ENCODE results near the gene CILP.
A peak's percentile ranks its signal among the peaks of the same experiment; 100 is the strongest.
"Not testable (repeated sequence)": the region's sequence is repeated elsewhere in the genome, so short reads cannot be mapped to it uniquely, and the experiment has no call there.

Gene CILP

GRCh38 chr15:65196637-65197336 is 14.5 kb downstream of the CILP start:
- DNase-seq (ENCODE audit: low spot score) = no peak

GRCh38 chr15:65195548-65195923 is 15.7 kb downstream of the CILP start:
- no peak for DNase-seq (ENCODE audit: low spot score)

- DNase-seq (ENCODE audit: low spot score) = no peak
Measured at GRCh38 chr15:65194826-65195547, 16.3 kb downstream of the CILP start.

GRCh38 chr15:65192016-65192415 is 19.3 kb downstream of the CILP start:
- no peak for DNase-seq (ENCODE audit: low spot score)

GRCh38 chr15:65189102-65189740 is 22.1 kb downstream of the CILP start:
- peak; percentile 76 for DNase-seq (ENCODE audit: low spot score)

GRCh38 chr15:65188472-65188871 is 22.8 kb downstream of the CILP start:
- DNase-seq (ENCODE audit: low spot score) = not testable (repeated sequence)

GRCh38 chr15:65184868-65185717 is 26.2 kb downstream of the CILP start, which contains the start of gene CLPX:
Gene CLPX, minus strand, starts transcription at chr15:65185342. Its CDS starts 189 bp downstream, at chr15:65185153.
- DNase-seq (ENCODE audit: low spot score) = peak; percentile 93

GRCh38 chr15:65184305-65184867 is 26.9 kb downstream of the CILP start:
- peak; percentile 32 for DNase-seq (ENCODE audit: low spot score)

GRCh38 chr15:65183865-65184159 is 27.5 kb downstream of the CILP start:
- no peak for DNase-seq (ENCODE audit: low spot score)

GRCh38 chr15:65182538-65182937 is 28.7 kb downstream of the CILP start:
- no peak for DNase-seq (ENCODE audit: low spot score)

GRCh38 chr15:65181582-65182353 is 29.5 kb downstream of the CILP start:
- DNase-seq (ENCODE audit: low spot score) = not testable (repeated sequence)

GRCh38 chr15:65180167-65180566 is 31.1 kb downstream of the CILP start:
- DNase-seq (ENCODE audit: low spot score) = no peak

- DNase-seq (ENCODE audit: low spot score) = no peak
Measured at GRCh38 chr15:65177901-65178300, 33.4 kb downstream of the CILP start.

GRCh38 chr15:65176056-65176455 is 35.2 kb downstream of the CILP start:
- DNase-seq (ENCODE audit: low spot score) = no peak

- DNase-seq (ENCODE audit: low spot score) = no peak
Measured at GRCh38 chr15:65175511-65175910, 35.8 kb downstream of the CILP start.

- no peak for DNase-seq (ENCODE audit: low spot score)
Measured at GRCh38 chr15:65174509-65174908, 36.8 kb downstream of the CILP start.

GRCh38 chr15:65172531-65172930 is 38.7 kb downstream of the CILP start:
- no peak for DNase-seq (ENCODE audit: low spot score)

GRCh38 chr15:65171428-65171827 is 39.8 kb downstream of the CILP start:
- no peak for DNase-seq (ENCODE audit: low spot score)

- DNase-seq (ENCODE audit: low spot score) = peak; percentile 9
Measured at GRCh38 chr15:65165875-65166274, 45.4 kb downstream of the CILP start.

- no peak for DNase-seq (ENCODE audit: low spot score)
Measured at GRCh38 chr15:65164139-65164538, 47.1 kb downstream of the CILP start.

- DNase-seq (ENCODE audit: low spot score) = no peak
Measured at GRCh38 chr15:65163041-65163440, 48.2 kb downstream of the CILP start.

All from Ammon's horn (tissue), 1 donor.